Adrenal gland (tissue), 12 donors: ENCODE results near the gene NAP1L4. TPM values are rescaled to one million over a fixed set of nuclear protein-coding genes. Genes with fewer than 3 reads are reported as not detected.

ENCODE experiments used
- DNase-seq, 7 donors: peaks; one replicate each; pipeline ENCODE4 v3.0.0-alpha.2; 2019 to 2020
- H3K27ac ChIP-seq, 5 donors: fragments of 200-600 bp; sonication (generic) in 4 of 5; 1 replicate in 3 of 5; 2 replicates in 2 of 5; pipeline versions ENCODE4 v1.5.1 to v1.8.0; 2016 to 2020; ENCODE audit warnings: mild to moderate bottlenecking in 1 of 5
- H3K27me3 ChIP-seq: fragments of 200-600 bp; 2 replicates; pipeline ENCODE4 v1.8.0; 2021
- H3K36me3 ChIP-seq, 2 donors: fragments of 200-600 bp; replicated peaks in 1 of 2; 1 replicate in 1 of 2; 2 replicates in 1 of 2; pipeline versions ENCODE4 v1.5.1 to v1.8.0; 2018 to 2022
- H3K4me1 ChIP-seq, 2 donors: fragments of 200-600 bp; replicated peaks in 1 of 2; 1 replicate in 1 of 2; 2 replicates in 1 of 2; pipeline versions ENCODE4 v1.5.1 to v1.8.0; 2018 to 2021
- H3K4me3 ChIP-seq, 4 donors: fragments of 200-600 bp; sonication (generic) in 3 of 4; one replicate each; pipeline ENCODE4 v1.5.1; 2016 to 2018
- H3K9me3 ChIP-seq, 3 donors: fragments of 200-600 bp; sonication (generic) in 1 of 3; replicated peaks in 1 of 3; 1 replicate in 2 of 3; 2 replicates in 1 of 3; pipeline versions ENCODE4 v1.5.1 to v1.8.0; 2016 to 2021
- POLR2A ChIP-seq, 2 donors: fragments of 450-650 bp; IDR thresholded peaks; one replicate each; pipeline ENCODE4 v1.6.1; 2017; ENCODE audit warnings: antibody characterized with exemption in 2 of 2, mild to moderate bottlenecking in 2 of 2, moderate library complexity in 1 of 2
- WGBS, 4 donors: extraction: QIAGEN DNeasy Blood & Tissue Kit in 2 of 4; methylation state at CpG; one replicate each; pipeline versions ENCODE4 v1.1.5 to v1.1.7; 2013 to 2017; 5-methylcytosine and 5-hydroxymethylcytosine counted together
- intact Hi-C, 2 donors: fragments of 100-400 bp; cut with DNase I; formaldehyde crosslinking; loops; one replicate each; pipeline versions ENCODE4 v1.14.1 to v1.15.0; 2022 to 2023
- polyA plus RNA-seq, 3 donors: library from polyadenylated mRNA; stranded (reverse); fragments of 200-250 nt in 2 of 3; fragments of 350-450 nt in 1 of 3; fragmentation: Illumina TruSeq in 1 of 3; extraction: RNeasy Lipid Tissue Mini Kit (QIAGEN cat#74804) in 1 of 3; gene quantifications; one replicate each; pipeline ENCODE4 v1.2.3, GENCODE V29; 2013 to 2014
- total RNA-seq, 9 donors: library from RNA; depleted of rRNA in 4 of 9; stranded (reverse); fragments of >200 nt in 4 of 9; fragments of 120-200 nt in 1 of 9; fragmentation: NEBNext Ultra II Directional in 1 of 9; extraction: Animal tissue kit (Norgen Biotek cat#: 25700) in 1 of 9; gene quantifications; one replicate each; pipeline versions ENCODE4 v1.1.0 to v1.2.4, GENCODE V29; 2013 to 2023
- TF ChIP-seq, protein P1 (sequence below), 6 experiments: fragments of 450-650 bp in 4 of 6; fragments of 200-600 bp in 2 of 6; sonication (generic) in 1 of 6; IDR thresholded peaks; 1 replicate in 5 of 6; 2 replicates in 1 of 6; pipeline versions ENCODE4 v1.5.1 to v1.8.0; 2016 to 2021; ENCODE audit warnings: antibody characterized with exemption in 6 of 6, mild to moderate bottlenecking in 2 of 6, moderate library complexity in 1 of 6
- donor health status: healthy with polysubstance abuse.
- donor health status: Bipolar disorder and iron deficiency.
- donor health status: DM: yes; HTN: yes; CAD: no.
- donor health status: DM: no; HTN: no; CAD: no.
- donor health status: DM: no; HTN: no; CAD: no.
- donor health status: DM: yes; HTN: yes; CAD: no.

Gene NAP1L4
- total and polyA plus RNA-seq, 12 donors, result 39.7 to 128 (median 79.9) TPM

DNA sequence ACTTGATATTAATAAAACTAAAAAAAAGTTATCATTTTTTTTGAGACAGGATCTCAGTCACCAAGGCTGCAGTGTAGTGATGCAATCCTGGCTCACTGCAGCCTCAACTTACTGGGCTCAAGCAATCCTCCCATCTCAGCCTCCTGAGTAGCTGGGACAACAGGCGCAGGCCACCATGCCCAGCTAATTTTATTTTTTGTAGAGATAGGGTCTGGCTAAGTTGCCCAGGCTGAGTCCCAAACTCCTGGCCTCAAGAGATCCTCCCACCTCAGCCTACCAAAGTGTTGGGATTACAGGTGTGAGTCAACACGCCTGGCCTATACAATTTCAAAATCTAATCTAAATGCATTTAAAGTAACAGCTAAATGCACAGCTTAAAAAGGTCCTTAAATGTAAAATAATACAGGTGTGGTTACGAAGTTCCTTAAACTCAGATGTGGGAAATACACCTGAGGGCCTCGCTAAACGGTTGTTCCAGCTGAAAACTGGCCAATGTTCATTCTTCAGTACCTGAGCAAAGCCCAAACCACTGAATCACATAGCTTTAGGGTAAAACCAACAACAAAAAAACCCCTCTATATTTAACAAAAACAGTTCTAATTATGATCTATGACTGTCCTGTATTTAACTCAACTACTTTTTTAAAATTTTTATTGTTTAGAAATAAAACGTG, 11.8 kb downstream of the NAP1L4 start:
- intact Hi-C loops, result no loop called here
- peaks cover 0 to 15% of the 10 kb centered on the region in 2 donors for H3K36me3 ChIP-seq

DNA sequence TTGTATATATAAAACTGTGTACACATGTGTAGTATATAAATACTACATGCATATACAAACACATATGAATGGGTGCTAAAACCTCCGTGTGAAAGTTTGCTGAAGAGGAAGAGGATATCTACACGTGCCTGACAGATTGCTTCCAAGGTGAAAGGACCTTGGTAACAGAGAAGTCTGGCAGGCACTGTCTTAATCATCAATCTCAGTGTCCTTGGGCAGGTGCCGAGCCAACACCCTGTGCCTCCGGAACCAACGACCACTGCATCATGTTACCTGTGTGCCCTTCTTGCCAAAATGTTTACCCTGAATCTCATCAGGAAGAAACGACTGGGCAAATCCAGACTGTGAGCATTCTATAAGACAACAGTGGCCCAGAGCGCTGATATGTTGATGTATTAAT, 15.0 kb downstream of the NAP1L4 start:
- Histone ChIP-seq H3K4me1 (peaks cover 2% of the 10 kb centered on the region in 2 donors), H3K27me3 (no peaks in the 10 kb centered on the region), H3K9me3 (no peaks in the 10 kb centered on the region), H3K36me3 (peaks cover 0 to 44% of the 10 kb centered on the region in 2 donors), H3K27ac (no peak overlapping the region), H3K4me3 (no peak overlapping the region)
- intact Hi-C loops, result no loop called here
- 50 to 57% (median 52%) methylated on average over 7 of the region's 7 CpGs for WGBS, 4 donors
- TF ChIP-seq, protein P1, sequence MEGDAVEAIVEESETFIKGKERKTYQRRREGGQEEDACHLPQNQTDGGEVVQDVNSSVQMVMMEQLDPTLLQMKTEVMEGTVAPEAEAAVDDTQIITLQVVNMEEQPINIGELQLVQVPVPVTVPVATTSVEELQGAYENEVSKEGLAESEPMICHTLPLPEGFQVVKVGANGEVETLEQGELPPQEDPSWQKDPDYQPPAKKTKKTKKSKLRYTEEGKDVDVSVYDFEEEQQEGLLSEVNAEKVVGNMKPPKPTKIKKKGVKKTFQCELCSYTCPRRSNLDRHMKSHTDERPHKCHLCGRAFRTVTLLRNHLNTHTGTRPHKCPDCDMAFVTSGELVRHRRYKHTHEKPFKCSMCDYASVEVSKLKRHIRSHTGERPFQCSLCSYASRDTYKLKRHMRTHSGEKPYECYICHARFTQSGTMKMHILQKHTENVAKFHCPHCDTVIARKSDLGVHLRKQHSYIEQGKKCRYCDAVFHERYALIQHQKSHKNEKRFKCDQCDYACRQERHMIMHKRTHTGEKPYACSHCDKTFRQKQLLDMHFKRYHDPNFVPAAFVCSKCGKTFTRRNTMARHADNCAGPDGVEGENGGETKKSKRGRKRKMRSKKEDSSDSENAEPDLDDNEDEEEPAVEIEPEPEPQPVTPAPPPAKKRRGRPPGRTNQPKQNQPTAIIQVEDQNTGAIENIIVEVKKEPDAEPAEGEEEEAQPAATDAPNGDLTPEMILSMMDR (IDR thresholded peaks at IDR 0.05), result no peak
- TF ChIP-seq POLR2A (IDR thresholded peaks at IDR 0.05), result no peak
- DNase-seq, result peak in 1 of 7 donors; percentile 38

More for the DNA sequence above, 11.8 kb downstream of the NAP1L4 start:
- 83 to 92% (median 84%) methylated on average over 6 of the region's 6 CpGs for WGBS, 4 donors
- Histone ChIP-seq H3K27me3 (no peaks in the 10 kb centered on the region), H3K4me3 (no peak overlapping the region), H3K27ac (no peak overlapping the region), H3K4me1 (peaks cover 6 to 14% of the 10 kb centered on the region in 2 donors), H3K9me3 (no peaks in the 10 kb centered on the region)
- no peak for DNase-seq
- TF ChIP-seq POLR2A (IDR thresholded peaks at IDR 0.05), result no peak
- TF ChIP-seq, protein P1 (IDR thresholded peaks at IDR 0.05), result no peak

DNA sequence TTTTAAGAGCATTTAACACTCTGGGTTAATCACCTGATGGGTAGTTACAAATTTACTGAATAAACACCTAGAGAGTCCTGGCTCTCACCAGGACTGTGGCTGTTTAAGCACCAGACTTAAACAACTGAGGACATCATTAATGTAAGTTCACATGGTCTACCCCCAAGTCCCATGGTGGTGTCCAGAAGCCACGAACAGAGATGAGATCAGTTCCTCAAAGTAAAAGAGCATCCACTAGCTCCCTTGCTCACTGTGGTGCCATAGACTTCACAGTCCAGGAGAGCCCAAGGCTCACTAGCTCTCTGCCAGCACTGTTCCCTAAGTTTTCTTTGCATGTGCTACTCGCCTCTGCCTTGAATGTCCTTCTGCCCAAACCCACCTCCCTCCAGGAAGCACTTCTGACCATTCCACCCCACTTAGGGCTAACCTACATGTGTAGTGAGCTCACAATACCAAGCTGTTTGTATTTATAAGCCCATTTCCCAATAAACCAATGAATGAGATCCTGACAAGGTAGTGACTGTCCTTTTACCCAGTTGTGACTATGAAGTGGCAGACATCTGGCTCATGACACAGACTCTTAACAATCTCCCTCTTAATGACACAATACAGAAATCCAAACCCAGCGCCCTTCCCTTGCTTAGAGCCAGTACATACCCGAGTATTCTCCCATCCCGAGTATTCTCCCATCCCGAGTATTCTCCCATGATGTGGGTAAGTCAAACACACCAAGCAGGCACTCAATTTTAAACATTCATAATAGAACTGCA, 15.7 kb downstream of the NAP1L4 start:
- WGBS, 4 donors, result 88 to 90% (median 88%) methylated on average over 6 of the region's 6 CpGs
- Histone ChIP-seq H3K36me3 (peaks cover 0 to 51% of the 10 kb centered on the region in 2 donors), H3K4me1 (no peaks in the 10 kb centered on the region), H3K27me3 (no peaks in the 10 kb centered on the region), H3K9me3 (no peaks in the 10 kb centered on the region), H3K27ac (no peak overlapping the region), H3K4me3 (no peak overlapping the region)
- no peak for TF ChIP-seq POLR2A (IDR thresholded peaks at IDR 0.05)
- TF ChIP-seq, protein P1 (IDR thresholded peaks at IDR 0.05), result no peak
- intact Hi-C loops, result no loop called here
- no peak for DNase-seq

DNA sequence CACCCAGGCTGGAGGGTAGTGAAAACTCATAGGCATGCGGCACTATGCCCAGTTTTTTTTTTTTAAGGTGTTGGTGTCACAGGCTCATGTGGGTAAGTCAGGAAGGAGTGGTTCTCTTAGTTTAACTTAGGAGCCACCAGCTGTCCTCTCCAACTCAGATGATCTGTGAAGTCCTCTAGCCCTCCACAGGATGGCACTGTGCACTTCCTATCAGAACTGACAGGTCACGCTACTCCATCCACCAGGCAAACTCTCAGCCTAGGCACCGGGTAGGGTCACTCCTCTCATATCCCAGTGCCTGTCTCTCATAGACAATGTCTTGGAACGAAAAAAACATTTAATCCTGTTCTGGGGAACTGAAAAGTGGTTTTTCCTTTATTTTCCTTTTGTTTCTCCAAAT, 16.5 kb downstream of the NAP1L4 start:
- DNase-seq, result peak in 1 of 7 donors; percentile 37
- H3K9me3 ChIP-seq, result no peaks in the 10 kb centered on the region
- intact Hi-C loops, result no loop called here
- no peaks in the 10 kb centered on the region for H3K4me1 ChIP-seq
- peaks cover 0 to 60% of the 10 kb centered on the region in 2 donors for H3K36me3 ChIP-seq
- H3K4me3 ChIP-seq, result no peak overlapping the region
- no peak overlapping the region for H3K27ac ChIP-seq
- no peak for TF ChIP-seq POLR2A (IDR thresholded peaks at IDR 0.05)
- TF ChIP-seq, protein P1 (IDR thresholded peaks at IDR 0.05), result peak in 5 of 6 experiments; percentile 22 to 50 (median 40)
- 82 to 87% (median 84%) methylated on average over 4 of the region's 4 CpGs for WGBS, 4 donors
- H3K27me3 ChIP-seq, result no peaks in the 10 kb centered on the region
